Activated T-helper 1 cell treated with anti-CD3 and anti-CD28 coated beads, Interleukin-12 subunit alpha, Interleukin-12 subunit beta, Interleukin-2, Interleukin-4 antibody, amounts not matched to agents 30 ng/mL and 10 ng/mL and 1 ng/mL, durations not matched to agents 14 hours and 24 hours and 36 hours (primary cell): Measurements from ENCODE around the gene CTU2. TPM values are rescaled to one million over a fixed set of nuclear protein-coding genes. Genes with fewer than 3 reads are reported as not detected.
A peak's percentile ranks its signal among the peaks of the same experiment; 100 is the strongest.

Experiments
- DNase-seq: peaks from one replicate; pipeline ENCODE4 v3.0.0; 2021; ENCODE audit warnings: low spot score
- H3K27ac Mint-ChIP-seq: one replicate; pipeline ENCODE4 v1.8.0; 2021; ENCODE audit warnings: mild to moderate bottlenecking, mixed read lengths
- H3K27me3 Mint-ChIP-seq: one replicate; pipeline ENCODE4 v1.8.0; 2022; ENCODE audit warnings: mild to moderate bottlenecking, moderate library complexity, mixed read lengths; ENCODE audit not compliant: insufficient read depth
- H3K36me3 Mint-ChIP-seq: one replicate; pipeline ENCODE4 v1.8.0; 2021; ENCODE audit warnings: low read depth, mixed read lengths
- H3K4me1 Mint-ChIP-seq: one replicate; pipeline ENCODE4 v1.8.0; 2021; ENCODE audit warnings: low read depth, mixed read lengths
- H3K4me3 Mint-ChIP-seq: one replicate; pipeline ENCODE4 v1.8.0; 2021; ENCODE audit warnings: mild to moderate bottlenecking, moderate library complexity, mixed read lengths
- H3K9me3 Mint-ChIP-seq: one replicate; pipeline ENCODE4 v1.8.0; 2021; ENCODE audit warnings: mixed read lengths
- intact Hi-C: fragments of 100-400 bp; cut with micrococcal nuclease; formaldehyde crosslinking; loops from one replicate; pipeline ENCODE4 v1.15.1; 2024
- total RNA-seq: library from RNA; stranded (reverse); gene quantifications from 2 replicates; pipeline ENCODE4 v1.2.3, GENCODE V29; 2022

CTU2 gene
- total RNA-seq, 1 donor from 2014 or later = 74.7 TPM

GRCh38 chr16:88754912-88755744 is 48.8 kb downstream of the CTU2 start:
- no peak overlapping the region for H3K4me3 Mint-ChIP-seq
- H3K27me3 Mint-ChIP-seq = no peaks in the 10 kb centered on the region
- DNase-seq = no peak
- peak overlapping the region; percentile 18 for H3K27ac Mint-ChIP-seq
- H3K36me3 Mint-ChIP-seq = peaks cover 1% of the 10 kb centered on the region
- no peaks in the 10 kb centered on the region for H3K9me3 Mint-ChIP-seq
- intact Hi-C loops = no loop called here
- peaks cover 13% of the 10 kb centered on the region for H3K4me1 Mint-ChIP-seq

- intact Hi-C loops = no loop called here
- Mint-ChIP-seq H3K9me3 (no peaks in the 10 kb centered on the region), H3K4me3 (no peak overlapping the region), H3K27me3 (no peaks in the 10 kb centered on the region), H3K27ac (no peak overlapping the region), H3K36me3 (peaks cover 1% of the 10 kb centered on the region), H3K4me1 (peaks cover 13% of the 10 kb centered on the region)
- DNase-seq = no peak
Measured at GRCh38 chr16:88755745-88756443, 49.6 kb downstream of the CTU2 start.

- Mint-ChIP-seq H3K9me3 (no peaks in the 10 kb centered on the region), H3K4me3 (no peak overlapping the region), H3K27ac (no peak overlapping the region), H3K36me3 (peaks cover 2% of the 10 kb centered on the region), H3K27me3 (no peaks in the 10 kb centered on the region), H3K4me1 (peaks cover 13% of the 10 kb centered on the region)
- intact Hi-C loops = no loop called here
- DNase-seq = no peak
Measured at GRCh38 chr16:88758227-88758943, 52.1 kb downstream of the CTU2 start.

GRCh38 chr16:88758944-88759244 is 52.6 kb downstream of the CTU2 start:
- Mint-ChIP-seq H3K36me3 (peaks cover 4% of the 10 kb centered on the region), H3K4me1 (peaks cover 13% of the 10 kb centered on the region), H3K4me3 (no peak overlapping the region), H3K27ac (no peak overlapping the region), H3K27me3 (no peaks in the 10 kb centered on the region), H3K9me3 (no peaks in the 10 kb centered on the region)
- intact Hi-C loops = no loop called here
- DNase-seq = no peak

- Mint-ChIP-seq H3K9me3 (no peaks in the 10 kb centered on the region), H3K4me3 (no peak overlapping the region), H3K36me3 (peaks cover 4% of the 10 kb centered on the region), H3K4me1 (peaks cover 13% of the 10 kb centered on the region), H3K27me3 (no peaks in the 10 kb centered on the region), H3K27ac (no peak overlapping the region)
- intact Hi-C loops = no loop called here
- no peak for DNase-seq
Measured at GRCh38 chr16:88759245-88759975, 53.1 kb downstream of the CTU2 start.

GRCh38 chr16:88759976-88760350 is 53.7 kb downstream of the CTU2 start:
- no peak overlapping the region for H3K4me3 Mint-ChIP-seq
- intact Hi-C loops = no loop called here
- peaks cover 13% of the 10 kb centered on the region for H3K4me1 Mint-ChIP-seq
- H3K27ac Mint-ChIP-seq = no peak overlapping the region
- no peak for DNase-seq
- no peaks in the 10 kb centered on the region for H3K9me3 Mint-ChIP-seq
- H3K36me3 Mint-ChIP-seq = peaks cover 4% of the 10 kb centered on the region
- H3K27me3 Mint-ChIP-seq = no peaks in the 10 kb centered on the region

GRCh38 chr16:88760424-88761142 is 54.3 kb downstream of the CTU2 start:
- no peak overlapping the region for H3K27ac Mint-ChIP-seq

GRCh38 chr16:88761143-88761534 is 54.8 kb downstream of the CTU2 start:
- peaks cover 16% of the 10 kb centered on the region for H3K4me1 Mint-ChIP-seq
- H3K9me3 Mint-ChIP-seq = no peaks in the 10 kb centered on the region
- no peaks in the 10 kb centered on the region for H3K27me3 Mint-ChIP-seq
- H3K36me3 Mint-ChIP-seq = peaks cover 4% of the 10 kb centered on the region
- no peak overlapping the region for H3K4me3 Mint-ChIP-seq
- no peak for DNase-seq
- intact Hi-C loops = no loop called here
- no peak overlapping the region for H3K27ac Mint-ChIP-seq

More at GRCh38 chr16:88760424-88761142, 54.3 kb downstream of the CTU2 start:
- Mint-ChIP-seq H3K9me3 (no peaks in the 10 kb centered on the region), H3K4me1 (peaks cover 13% of the 10 kb centered on the region), H3K36me3 (peaks cover 4% of the 10 kb centered on the region), H3K27me3 (no peaks in the 10 kb centered on the region), H3K4me3 (no peak overlapping the region)
- intact Hi-C loops = no loop called here
- no peak for DNase-seq

- Mint-ChIP-seq H3K9me3 (no peaks in the 10 kb centered on the region), H3K36me3 (peaks cover 4% of the 10 kb centered on the region), H3K27ac (no peak overlapping the region), H3K4me3 (no peak overlapping the region), H3K27me3 (no peaks in the 10 kb centered on the region), H3K4me1 (peaks cover 20% of the 10 kb centered on the region)
- DNase-seq = no peak
- intact Hi-C loops = no loop called here
Measured at GRCh38 chr16:88761830-88762229, 55.5 kb downstream of the CTU2 start.

GRCh38 chr16:88762258-88762870 is 56.1 kb downstream of the CTU2 start:
- intact Hi-C loops = no loop called here
- Mint-ChIP-seq H3K36me3 (peaks cover 4% of the 10 kb centered on the region), H3K9me3 (no peaks in the 10 kb centered on the region), H3K27ac (no peak overlapping the region), H3K27me3 (no peaks in the 10 kb centered on the region), H3K4me1 (peaks cover 25% of the 10 kb centered on the region), H3K4me3 (no peak overlapping the region)
- DNase-seq = no peak

- Mint-ChIP-seq H3K9me3 (no peaks in the 10 kb centered on the region), H3K4me3 (no peak overlapping the region), H3K27me3 (no peaks in the 10 kb centered on the region), H3K27ac (no peak overlapping the region), H3K4me1 (peaks cover 28% of the 10 kb centered on the region), H3K36me3 (peaks cover 4% of the 10 kb centered on the region)
- intact Hi-C loops = no loop called here
- no peak for DNase-seq
Measured at GRCh38 chr16:88762941-88763340, 56.6 kb downstream of the CTU2 start.

- Mint-ChIP-seq H3K27me3 (no peaks in the 10 kb centered on the region), H3K27ac (no peak overlapping the region), H3K4me1 (peaks cover 26% of the 10 kb centered on the region), H3K9me3 (no peaks in the 10 kb centered on the region), H3K4me3 (no peak overlapping the region), H3K36me3 (peaks cover 4% of the 10 kb centered on the region)
- DNase-seq = no peak
- intact Hi-C loops = no loop called here
Measured at GRCh38 chr16:88763502-88764053, 57.3 kb downstream of the CTU2 start.
